Fibroblast of skin of back (primary cell): ENCODE data around the gene ITPR1.

Source experiments
- DNase-seq: peaks from one replicate; pipeline ENCODE4 v3.0.0-alpha.2; 2013

ITPR1 gene

DNA sequence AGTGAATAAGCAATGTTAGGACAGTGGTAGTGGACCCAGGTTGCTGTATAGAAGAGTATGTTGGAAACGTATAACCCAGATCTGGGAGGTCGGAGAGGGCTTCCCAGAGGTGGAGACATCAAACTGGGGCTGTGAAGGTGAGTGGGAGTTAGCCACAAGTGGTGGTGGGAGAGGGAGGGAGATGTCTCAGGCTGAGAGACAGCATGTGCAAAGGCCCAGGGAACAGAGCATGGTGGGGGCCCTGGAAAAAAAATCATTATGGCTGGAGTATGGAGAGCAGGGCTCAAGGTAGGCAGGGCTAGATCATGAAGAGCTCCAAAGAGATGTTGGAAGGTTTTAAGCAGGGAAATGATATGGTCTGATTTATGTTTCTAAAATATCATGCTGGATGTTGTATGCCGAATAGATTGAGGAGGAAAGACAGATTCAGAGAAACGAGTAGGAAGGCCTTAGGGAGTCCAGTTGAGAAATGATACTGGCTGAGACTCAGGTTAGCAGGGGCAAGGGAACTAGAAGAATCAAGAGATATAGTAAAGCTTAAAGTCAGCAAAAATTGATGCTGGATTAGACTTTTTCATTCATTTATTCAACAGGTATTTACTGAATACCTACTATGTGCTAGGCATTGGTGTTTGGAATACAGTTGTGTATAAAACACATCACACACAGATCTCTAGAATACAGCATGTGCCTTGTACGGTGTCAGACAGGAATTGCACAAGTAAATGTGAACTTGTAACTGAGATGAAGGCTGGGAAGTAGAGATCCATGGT is 17.0 kb downstream of the ITPR1 start:
- no peak for DNase-seq

DNA sequence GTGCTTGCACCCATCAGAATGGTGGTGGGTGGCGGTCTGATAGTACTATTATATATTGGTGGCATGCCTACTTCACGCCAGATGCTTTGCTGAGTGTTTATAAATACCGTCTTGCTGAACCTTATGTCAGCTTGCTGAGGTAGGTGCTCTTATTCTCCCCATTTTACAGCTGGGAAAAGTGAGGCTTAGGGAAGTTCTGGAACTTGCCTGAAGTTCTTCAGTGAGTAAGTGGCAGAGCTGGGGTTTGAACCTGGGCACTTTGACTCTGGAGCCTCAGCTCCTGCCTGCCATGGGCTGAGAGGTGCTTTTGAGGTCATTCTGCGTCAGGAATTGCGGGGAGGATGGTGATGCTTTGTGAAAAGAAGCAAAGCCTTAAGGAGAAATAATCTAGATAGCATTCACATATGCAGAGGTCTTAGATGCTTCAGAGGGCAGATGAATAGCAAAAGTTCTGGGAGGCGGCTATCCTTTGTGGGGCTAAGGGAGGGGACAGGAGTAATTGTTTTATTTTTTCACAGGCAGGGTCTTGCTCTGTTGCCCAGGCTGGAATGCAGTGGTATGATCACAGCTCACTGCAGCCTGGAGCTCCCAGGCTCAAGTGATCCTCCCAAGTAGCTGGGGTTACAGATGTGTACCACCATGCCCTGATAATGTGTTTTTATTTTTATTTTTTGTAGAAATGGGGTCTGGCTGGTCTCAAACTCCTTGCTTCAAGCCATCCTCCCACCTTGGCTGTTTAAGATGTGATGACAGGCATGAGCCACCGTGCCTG is 18.5 kb downstream of the ITPR1 start:
- no peak for DNase-seq

DNA sequence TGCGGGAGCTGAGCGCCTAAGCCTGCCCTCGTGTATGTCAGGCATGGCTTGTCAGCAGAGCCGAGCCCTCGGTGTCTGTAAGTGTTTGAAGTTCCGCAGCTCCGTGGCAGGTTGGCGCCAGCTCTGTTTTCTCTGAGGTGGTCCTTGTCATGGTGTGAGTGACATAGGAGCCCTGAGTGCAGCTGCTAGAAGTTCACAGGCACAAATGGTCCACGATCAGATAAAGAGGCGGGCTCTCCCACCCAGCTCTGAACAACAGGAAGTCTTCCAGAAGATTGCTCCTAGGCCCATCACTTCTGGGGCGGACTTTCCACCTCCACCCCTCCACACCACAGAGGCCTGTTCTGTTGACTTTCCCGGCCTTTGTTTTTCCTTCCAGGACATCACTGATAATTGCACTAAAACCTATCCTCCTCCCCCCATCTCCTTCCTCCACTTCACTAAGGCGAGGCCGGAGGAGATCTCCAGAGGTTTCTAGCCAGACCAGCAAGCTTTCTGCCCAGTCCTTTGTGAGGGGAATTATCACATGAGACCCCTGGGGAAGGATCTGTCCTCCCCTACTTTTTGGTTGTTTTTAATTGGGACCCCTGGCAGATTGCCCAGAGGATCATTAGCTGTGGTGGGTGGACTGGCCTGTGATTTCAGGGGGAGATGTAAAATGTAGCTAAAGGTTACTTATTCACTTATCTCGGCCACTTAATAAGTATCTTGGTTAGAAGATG is 19.9 kb downstream of the ITPR1 start:
- DNase-seq: no peak

DNA sequence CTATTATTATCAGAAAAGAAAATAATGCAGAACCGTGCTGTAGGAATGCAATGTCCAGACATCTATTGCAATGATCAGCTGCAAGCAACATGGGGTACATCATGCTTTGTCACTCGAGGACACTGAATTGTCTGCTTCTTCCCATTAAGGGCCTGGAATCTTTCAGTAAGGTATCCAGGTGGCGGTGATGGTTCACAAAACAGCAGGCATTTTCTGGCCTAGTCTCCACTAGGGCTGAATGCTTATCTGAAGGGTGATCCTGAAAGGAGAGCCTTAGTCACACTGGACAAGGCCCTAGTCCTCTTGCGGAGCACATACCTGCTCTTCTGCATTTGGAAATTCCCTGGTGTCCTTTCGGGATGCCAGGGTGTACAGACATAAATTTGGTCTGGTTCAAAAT is 21.2 kb downstream of the ITPR1 start:
- DNase-seq: no peak

DNA sequence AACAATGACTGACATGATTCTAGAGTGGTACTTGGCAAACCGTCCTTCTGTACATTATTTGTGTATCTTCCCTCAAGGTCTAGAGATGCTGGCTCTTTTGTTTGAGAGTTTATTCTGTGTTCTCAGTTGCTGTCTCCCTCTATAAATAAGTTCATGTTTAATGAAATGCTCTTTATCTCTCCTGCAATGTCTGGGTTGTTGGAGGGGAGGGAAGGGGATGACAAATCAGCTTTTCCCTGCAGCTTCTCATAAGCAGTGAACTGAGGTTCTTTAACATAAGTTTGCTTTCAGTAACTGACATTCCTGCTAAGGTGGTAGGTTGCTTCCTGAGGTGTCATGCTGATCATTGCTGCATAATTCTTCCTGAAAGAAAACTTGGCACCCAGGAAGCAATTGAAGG is 21.8 kb downstream of the ITPR1 start:
- DNase-seq: no peak

DNA sequence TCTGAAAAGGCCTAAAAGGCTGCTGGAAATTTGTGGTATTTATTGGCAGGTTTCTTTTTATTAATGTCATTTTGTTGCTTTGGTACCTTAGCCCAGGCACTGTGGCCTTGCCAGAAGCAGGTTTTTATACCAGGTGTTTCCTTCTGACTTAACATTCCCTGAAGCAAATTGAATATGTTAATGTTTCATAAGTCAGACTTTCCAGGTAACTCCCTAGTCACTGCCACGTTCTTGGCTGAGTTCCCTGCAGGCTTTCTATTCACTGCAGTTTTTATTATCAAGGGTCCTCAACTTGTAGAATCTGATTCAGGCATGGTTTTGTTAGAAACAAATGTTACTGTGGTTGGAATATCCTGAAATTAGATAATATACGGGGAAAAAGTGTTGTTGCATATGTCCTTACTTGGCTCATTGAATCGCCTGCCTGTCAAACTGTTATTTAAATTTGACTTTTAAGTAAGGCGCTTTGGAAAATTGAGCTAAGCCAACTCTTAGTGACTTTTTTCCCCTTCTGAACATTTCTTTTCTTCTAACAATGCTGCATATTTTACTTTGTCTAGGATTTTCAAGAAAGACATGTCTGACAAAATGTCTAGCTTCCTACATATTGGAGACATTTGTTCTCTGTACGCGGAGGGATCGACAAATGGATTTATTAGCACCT is 22.9 kb downstream of the ITPR1 start:
- no peak for DNase-seq

DNA sequence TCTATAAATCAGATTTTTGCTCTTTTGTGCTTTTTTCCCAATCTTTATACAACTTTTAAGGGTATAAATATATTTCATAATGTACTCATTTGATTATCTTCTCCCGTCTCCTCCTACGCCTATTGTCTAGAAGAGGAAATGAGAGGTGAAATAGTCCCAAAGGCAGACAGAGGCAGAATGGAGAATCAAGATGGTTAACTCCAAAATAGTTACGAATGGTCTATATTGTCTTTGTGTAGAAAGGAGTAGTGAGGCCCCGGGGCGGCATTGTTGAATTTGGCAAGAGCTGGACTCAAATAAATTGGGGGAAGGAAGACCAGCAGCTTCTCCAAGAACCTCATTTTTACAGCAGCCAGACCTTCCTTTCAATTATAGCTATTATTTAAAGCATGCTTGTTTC is 23.9 kb downstream of the ITPR1 start:
- no peak for DNase-seq

DNA sequence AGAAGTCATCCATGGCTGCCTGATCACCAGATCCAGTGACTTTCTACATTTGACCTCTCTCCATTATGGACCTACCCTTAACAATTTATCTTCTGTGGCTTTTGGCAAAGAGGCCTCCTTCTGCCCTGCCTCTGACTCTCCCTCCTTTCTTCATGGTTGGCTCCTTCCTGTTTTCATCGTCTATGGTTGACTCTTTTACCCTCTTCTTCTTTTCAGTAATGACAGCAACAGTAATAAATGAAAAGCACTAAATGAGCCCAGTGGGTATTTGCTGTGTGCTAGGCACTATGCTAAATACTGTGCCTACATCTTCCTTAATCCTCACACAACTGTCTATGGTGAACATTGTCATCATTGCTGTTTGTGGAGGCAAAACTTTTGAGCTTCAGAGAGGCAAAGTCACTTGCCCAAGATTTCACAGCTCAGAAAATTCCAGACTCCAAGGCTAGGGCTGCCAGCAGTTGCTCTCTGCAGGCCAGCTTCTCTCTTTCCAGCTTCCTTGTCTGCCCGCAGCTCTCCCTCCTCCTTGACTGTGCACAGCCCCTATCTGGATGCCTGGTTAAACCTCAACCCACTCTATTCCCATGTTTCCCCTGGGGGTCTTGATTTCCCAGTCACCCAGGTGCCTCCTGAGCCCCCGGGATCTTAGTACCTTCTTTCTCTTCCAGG is 24.6 kb downstream of the ITPR1 start:
- DNase-seq: no peak

DNA sequence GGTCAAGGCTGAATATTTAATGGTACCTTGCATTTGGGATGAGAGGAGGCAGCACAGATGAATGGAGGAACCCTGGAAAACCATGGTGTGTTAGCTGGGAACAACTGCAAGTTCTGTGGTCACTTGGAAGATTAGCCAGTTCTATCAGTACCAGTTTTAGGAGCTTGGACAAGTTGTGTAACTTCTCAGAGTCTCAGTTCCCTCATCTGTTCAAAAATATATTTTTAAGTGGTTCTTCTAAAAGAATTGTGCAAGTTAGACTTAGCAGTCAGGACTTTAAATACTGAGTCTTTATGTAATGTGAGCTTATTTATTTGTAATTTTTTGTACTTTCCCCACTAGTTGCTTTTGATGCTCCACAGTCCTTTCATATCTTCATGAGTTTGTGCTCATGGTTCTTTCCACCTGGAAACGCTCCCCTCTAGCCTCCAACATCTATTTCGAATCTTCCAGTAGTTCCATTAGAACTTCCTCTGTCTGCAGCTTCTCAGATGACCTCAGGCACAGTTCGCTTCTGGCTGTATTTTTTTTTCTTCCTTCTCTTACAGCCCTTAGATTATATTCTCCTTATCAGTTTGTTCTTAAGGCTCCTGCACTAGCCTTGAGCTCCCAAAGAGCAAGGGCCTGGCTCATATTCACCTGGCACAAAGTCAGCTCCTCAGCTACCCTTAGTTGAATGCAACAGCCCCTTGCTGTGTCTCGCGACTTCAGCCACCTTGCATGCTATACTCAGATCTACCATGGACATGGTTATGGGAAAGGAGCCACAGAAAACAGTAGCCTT is 27.1 kb downstream of the ITPR1 start:
- no peak for DNase-seq

DNA sequence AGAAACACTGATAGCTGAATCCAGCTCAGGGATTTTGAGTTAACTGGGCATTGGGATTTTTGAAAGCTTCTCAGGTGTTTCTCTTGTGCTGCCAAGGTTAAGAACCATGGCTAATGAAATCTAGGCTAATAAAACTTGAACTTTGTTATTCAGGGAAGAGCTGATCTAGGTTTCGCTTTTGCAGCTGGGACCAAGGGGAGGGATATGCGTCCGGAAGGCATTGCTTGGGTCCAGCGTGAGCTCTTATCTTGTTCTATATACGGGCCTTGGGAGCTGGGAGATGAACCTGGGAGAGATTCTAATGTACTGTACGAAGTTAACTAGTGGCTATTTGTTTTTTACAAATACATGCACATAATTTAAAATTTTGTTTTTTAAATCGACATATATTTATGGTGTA is 29.8 kb downstream of the ITPR1 start:
- no peak for DNase-seq

DNA sequence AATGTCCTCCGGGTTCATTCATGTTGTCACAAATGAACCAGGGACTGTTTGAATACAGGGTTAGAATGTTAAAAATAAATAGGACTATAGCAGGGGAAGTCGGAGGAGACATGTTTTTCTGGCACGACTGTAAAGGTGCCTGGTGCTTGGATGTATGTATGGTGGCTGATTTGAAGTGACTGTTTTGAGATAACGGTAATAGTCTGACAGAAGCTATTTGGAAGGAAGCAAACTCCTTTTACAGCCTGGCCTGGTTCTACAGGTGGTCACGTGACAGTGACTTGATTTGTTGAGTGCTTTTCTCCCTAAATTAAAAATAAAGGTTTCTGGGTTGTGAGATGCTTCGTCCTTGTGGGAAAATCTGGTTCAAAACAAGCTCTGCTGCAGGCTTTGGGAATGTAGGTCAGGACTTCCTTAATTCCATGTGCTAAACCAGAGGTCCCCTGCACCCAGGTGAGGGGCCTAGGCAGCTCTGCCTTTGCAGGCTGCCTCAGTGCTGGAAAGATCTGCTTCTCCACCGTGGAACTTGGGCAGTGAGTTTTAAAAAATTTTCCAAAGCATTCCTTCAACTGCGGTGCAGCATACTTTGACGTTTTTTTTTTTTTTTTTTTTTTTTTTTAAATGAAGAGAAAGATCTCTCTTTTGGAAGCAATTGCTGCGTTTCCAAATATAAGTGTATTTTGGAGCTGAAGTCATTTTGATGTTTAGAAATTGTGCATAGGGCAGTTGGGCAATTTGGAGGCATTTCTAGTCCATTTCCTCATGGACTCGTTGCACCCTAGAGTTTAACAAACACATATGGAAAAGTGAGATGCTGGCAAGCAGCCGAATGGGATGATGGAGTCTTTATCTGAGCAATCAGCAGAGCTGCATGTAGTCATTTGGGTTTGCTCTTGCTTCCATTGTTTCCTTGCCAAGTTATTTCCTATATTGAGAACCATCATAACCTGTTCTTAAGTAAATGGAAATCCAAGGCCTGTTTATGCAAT is 30.9 kb downstream of the ITPR1 start:
- peak; percentile 2 for DNase-seq

DNA sequence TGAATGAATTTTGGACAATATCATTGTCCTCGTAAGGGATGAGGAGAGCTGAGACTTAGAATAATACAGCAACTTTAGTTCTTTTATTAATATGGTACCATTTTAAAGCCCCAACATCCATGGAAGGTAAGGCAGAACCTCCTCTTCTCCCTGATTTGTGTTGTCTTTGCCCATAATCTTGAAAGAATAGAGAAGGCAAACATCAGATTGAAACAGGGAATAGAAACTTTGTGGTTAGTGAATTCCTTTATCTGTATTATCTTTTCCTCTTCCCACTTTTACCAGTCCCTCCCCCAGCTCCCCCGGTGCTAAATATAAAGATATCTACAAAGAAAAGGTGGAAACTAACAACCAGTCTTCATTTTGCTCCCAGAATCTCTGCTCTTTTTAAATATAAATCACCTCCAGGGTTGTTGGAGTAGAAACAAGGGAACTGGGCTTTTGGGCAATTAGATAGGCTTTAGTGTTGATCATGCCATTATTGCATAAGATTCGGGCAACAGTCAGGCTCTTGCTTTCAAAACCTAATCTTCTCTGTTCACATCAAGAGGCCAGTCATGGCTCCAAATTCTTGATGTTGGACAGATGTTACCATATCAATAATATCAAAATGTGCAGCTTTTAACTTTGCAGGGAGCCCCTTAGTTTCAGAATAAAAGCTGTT is 32.5 kb downstream of the ITPR1 start:
- no peak for DNase-seq

DNA sequence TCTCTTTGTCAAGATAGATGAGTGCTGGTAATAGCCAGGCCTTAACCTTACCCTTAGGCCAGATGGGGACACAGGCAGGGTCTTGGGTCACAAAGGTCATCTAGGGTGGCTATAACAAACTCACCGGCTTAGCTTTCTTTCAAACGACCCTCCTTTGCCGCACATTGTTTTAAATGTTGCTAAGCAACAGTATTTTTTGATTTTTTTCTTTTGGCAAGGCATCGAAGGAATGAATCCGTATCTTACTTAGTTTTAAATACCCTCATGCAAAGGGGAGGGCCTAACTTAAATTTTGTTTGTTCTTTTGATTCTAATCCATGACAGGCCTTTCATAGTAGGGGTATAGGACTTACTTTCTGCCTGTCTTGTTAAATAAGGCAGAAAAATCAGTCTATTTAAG is 35.2 kb downstream of the ITPR1 start:
- no peak for DNase-seq

DNA sequence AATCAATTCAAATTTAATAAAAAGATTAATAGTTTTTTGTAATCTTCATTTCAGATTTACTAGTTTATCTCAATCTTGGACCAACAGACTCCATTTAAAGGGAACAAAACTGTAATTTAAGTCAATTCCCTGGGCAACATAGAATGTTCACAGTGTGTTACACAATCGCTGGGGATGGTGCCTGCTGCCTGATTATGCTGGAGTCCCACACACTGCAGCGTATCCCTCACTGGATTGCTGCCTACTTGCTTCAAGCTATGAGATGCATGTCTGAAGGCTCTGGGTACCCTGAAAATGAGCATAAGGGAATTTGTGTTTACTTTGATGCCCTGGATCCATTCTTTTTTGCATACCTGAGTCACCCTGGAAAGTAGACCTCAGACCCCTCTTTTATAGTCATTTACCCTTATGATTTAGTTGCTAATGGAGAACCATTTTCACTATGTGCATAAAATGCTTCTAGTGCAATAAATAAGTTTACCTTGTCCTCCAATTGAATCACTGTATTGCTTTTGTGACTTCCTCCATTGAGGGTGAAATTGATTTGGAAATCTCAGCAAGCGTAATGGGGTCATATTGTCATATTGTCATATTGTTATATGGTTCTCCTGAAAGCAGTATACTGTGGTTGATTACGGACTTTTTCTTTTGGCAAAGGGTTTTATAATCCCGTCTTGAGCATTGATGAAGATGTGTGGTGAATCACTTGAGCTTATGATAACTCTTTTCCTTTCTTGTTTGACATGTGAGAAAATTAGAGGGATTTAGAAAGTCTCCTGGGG is 35.9 kb downstream of the ITPR1 start:
- no peak for DNase-seq

DNA sequence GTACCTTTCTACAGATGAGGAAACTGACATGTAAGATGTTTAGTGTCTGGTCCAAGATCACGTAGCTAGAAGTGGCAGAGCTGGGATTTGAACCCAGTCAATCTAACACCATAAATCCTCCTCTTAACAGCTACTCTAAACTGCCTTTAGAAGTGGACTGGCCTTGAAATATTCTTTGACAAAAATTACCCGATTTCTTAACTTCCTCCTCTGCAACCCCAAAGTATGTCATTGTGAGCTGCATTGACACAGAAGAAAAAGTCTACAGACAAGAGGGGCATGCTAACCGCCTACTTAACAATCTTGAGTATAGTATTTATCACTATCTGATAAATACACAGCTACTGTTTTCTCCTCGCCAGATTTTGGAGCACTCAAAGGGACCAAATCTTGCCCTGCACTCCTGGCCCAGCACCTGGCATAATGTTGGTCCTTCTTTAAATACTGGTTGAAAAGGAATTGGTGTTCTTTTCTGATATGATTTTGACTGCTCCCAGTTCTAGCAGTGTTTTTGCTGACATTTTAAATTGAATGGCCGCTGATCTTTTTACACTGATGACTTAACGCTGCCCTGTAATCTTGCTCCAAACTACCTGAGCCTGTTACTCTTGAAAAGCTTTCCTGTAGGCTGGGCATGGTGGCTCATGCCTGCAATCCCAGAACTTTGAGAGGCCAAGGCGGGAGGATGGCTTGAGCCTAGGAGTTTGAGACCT is 36.9 kb downstream of the ITPR1 start:
- no peak for DNase-seq

DNA sequence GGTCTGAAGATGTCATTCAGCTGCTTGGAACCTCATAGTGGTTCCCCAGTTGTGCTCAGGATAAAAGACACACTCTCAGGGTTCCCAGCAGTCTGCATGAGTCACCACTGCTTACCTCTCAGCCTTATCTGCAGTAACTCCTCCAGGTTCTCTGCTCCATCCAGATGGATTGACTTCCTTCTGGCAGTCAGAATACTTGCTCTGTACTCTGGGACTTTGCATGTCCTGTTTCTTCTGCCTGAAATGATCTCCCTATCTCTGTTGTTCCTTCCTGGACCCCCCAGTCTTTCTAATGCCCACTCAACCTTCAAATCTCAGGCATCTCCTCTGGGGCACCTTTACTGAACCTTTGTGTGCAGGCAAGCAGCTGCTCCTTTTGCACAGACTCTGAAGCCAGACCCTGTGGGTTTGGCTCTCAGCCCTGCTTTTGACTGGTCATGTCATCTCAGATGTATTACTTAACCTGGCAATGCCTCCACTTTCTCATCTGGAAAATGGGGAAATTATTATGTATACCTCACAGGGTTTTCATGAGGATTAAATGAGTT is 38.4 kb downstream of the ITPR1 start:
- DNase-seq: no peak

DNA sequence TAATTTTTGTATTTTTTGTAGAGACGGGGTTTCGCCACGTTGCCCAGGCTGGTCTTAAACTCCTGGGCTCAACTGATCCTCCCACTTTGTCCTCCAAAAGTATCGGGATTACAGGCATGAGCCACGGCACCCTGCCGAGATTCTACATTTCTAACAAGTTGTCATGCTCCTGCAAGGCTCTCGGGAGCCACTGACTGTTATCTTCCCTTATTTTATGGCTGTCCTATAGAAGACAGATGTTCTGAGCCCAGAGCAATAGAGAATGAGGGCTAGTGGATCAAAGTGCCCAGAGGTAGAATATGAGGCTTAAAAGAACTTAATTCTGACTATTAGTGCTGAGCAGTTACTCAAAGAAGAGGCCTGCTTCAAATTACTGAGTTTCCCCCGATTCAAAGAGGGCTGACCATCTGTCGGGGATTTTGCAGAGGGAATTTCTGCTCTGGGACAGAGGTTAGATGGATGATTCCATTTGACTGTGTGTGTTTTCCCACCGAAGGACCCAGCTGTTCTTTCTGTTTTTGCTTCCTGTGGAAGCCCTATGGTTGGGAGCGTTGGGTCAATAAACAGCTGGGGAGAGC is 39.5 kb downstream of the ITPR1 start:
- DNase-seq: no peak
